HCT116 (cell line): Measurements from ENCODE around the gene TGOLN2. TPM values are rescaled to one million over a fixed set of nuclear protein-coding genes. Genes with fewer than 3 reads are reported as not detected.

Experiments
- ATAC-seq: fragments of 200-7000 bp; cut with Tn5 transposase; 2 replicates; pipeline ENCODE4 v1.9.1; 2020; ENCODE audit warnings: mild to moderate bottlenecking, moderate library complexity
- BruUV-seq: library from RNA; stranded (reverse); fragments of 400-500 nt; replicated peaks from 2 replicates; lab custom pipeline; 2021; lab: Mats Ljungman, UMichigan
- CTCF ChIA-PET: fragments of 300-600 bp; sonication (Branson Sonifier 250); formaldehyde crosslinking; loops from one replicate; lab custom pipeline; 2021; ENCODE audit warnings: antibody characterized with exemption; lab: Charles Lee
- POLR2A ChIA-PET: fragments of 300-600, 350-600 bp; sonication (Branson Sonifier 250); formaldehyde crosslinking; loops from one replicate; lab custom pipeline; 2021; ENCODE audit warnings: antibody characterized with exemption; lab: Charles Lee
- RAD21 ChIA-PET, 2 experiments: fragments of 300-600 bp; sonication (Branson Sonifier 250); formaldehyde crosslinking; loops; one replicate each; lab custom pipeline; 2023; ENCODE audit warnings: low total read pairs in 2 of 2; ENCODE audit not compliant: uncharacterized antibody in 2 of 2, unreplicated experiment in 2 of 2, low non-redundant PET in 1 of 2; lab: Charles Lee
- DNase-seq: peaks from one replicate; pipeline ENCODE4 v3.0.0-alpha.2; 2010; ENCODE audit warnings: low read depth, low spot score
- H2AFZ ChIP-seq: fragments of 200-600 bp; shearing (Covaris generic), sonication (generic); 2 replicates; pipeline ENCODE4 v1.6.1; 2017; ENCODE audit warnings: low read depth, mixed run types, mixed read lengths, antibody characterized with exemption, low read length; ENCODE audit not compliant: poor library complexity, severe bottlenecking
- H3K27ac ChIP-seq: 2 replicates; pipeline ENCODE4 v1.5.1; 2012; ENCODE audit warnings: low read depth, low read length
- H3K27me3 ChIP-seq: fragments of 200-600 bp; sonication (generic); 2 replicates; pipeline ENCODE4 v1.6.1; 2016; ENCODE audit warnings: mixed run types, low read length, mixed read lengths; ENCODE audit not compliant: insufficient read depth
- H3K36me3 ChIP-seq, 2 experiments: fragments of 200-500 bp in 1 of 2; fragments of 200-600 bp in 1 of 2; sonication (Bioruptor generic) in 1 of 2; sonication (generic) in 1 of 2; 2 replicates each; pipeline versions ENCODE4 v1.5.1 to v1.6.1; 2014 to 2016; ENCODE audit warnings: low read length in 2 of 2, inconsistent platforms in 1 of 2, mixed read lengths in 1 of 2, mixed run types in 1 of 2; ENCODE audit not compliant: insufficient read depth in 2 of 2, control insufficient read depth in 1 of 2
- H3K4me1 ChIP-seq, 2 experiments: fragments of 200-600 bp in 1 of 2; sonication (generic) in 1 of 2; 2 replicates each; pipeline versions ENCODE4 v1.5.1 to v1.6.1; 2012 to 2017; ENCODE audit warnings: low read length in 2 of 2, inconsistent platforms in 1 of 2, mild to moderate bottlenecking in 1 of 2, mixed read lengths in 1 of 2, mixed run types in 1 of 2, moderate library complexity in 1 of 2; ENCODE audit not compliant: insufficient read depth in 2 of 2, control insufficient read depth in 1 of 2
- H3K4me2 ChIP-seq: fragments of 200-600 bp; sonication (generic); 2 replicates; pipeline ENCODE4 v1.6.1; 2017; ENCODE audit warnings: mixed run types, low read length, mixed read lengths
- H3K4me3 ChIP-seq, 2 experiments: fragments of 200-600 bp in 1 of 2; sonication (generic) in 1 of 2; replicated peaks in 1 of 2; 2 replicates each; pipeline ENCODE4 v1.5.1; 2011 to 2016; ENCODE audit warnings: low read length in 2 of 2, control low read depth in 1 of 2, low read depth in 1 of 2, mild to moderate bottlenecking in 1 of 2, mixed read lengths in 1 of 2, mixed run types in 1 of 2
- H3K79me2 ChIP-seq: fragments of 200-600 bp; sonication (generic); 2 replicates; pipeline ENCODE4 v1.6.1; 2017; ENCODE audit warnings: mild to moderate bottlenecking, mixed run types, low read length, moderate library complexity, mixed read lengths; ENCODE audit not compliant: insufficient read depth
- H3K9ac ChIP-seq: fragments of 200-600 bp; sonication (generic); 2 replicates; pipeline ENCODE4 v1.6.1; 2016; ENCODE audit warnings: low read length, mixed read lengths
- H3K9me2 ChIP-seq: fragments of 200-600 bp; sonication (generic), shearing (Covaris generic); 2 replicates; pipeline ENCODE4 v1.6.1; 2017; ENCODE audit warnings: mixed run types, mild to moderate bottlenecking, moderate library complexity; ENCODE audit not compliant: insufficient read depth
- H3K9me3 ChIP-seq, 2 experiments: fragments of 200-500 bp in 1 of 2; fragments of 200-600 bp in 1 of 2; sonication (Bioruptor generic) in 1 of 2; sonication (generic) in 1 of 2; 2 replicates each; pipeline ENCODE4 v1.6.1; 2014 to 2017; ENCODE audit warnings: low read length in 2 of 2, mixed read lengths in 2 of 2, inconsistent platforms in 1 of 2, low read depth in 1 of 2, mild to moderate bottlenecking in 1 of 2, mixed run types in 1 of 2, moderate library complexity in 1 of 2; ENCODE audit not compliant: control insufficient read depth in 1 of 2, insufficient read depth in 1 of 2
- H4K20me1 ChIP-seq: fragments of 200-600 bp; sonication (generic), shearing (Covaris generic); 2 replicates; pipeline ENCODE4 v1.6.1; 2017; ENCODE audit warnings: mixed run types, mild to moderate bottlenecking, moderate library complexity; ENCODE audit not compliant: insufficient read depth
- CBX3 ChIP-seq: IDR thresholded peaks from 2 replicates; pipeline ENCODE4 v1.6.1; 2012; ENCODE audit warnings: low read depth
- CEBPB ChIP-seq: IDR thresholded peaks from 2 replicates; pipeline ENCODE4 v1.6.1; 2012; ENCODE audit warnings: low read depth
- FOSL1 ChIP-seq: IDR thresholded peaks from 2 replicates; pipeline ENCODE4 v1.6.1; 2012; ENCODE audit warnings: low read depth
- JUND ChIP-seq: IDR thresholded peaks from 2 replicates; pipeline ENCODE4 v1.6.1; 2012
- RAD21 ChIP-seq: IDR thresholded peaks from 2 replicates; pipeline ENCODE4 v1.6.1; 2012; ENCODE audit warnings: low read depth, mild to moderate bottlenecking
- REST ChIP-seq: IDR thresholded peaks from 2 replicates; pipeline ENCODE4 v1.6.1; 2012; ENCODE audit warnings: low read depth
- SIN3A ChIP-seq: IDR thresholded peaks from 2 replicates; pipeline ENCODE4 v1.6.1; 2012; ENCODE audit warnings: low read depth
- ZNF274 ChIP-seq: fragments of 200-500 bp; sonication (Bioruptor generic); IDR thresholded peaks from 2 replicates; pipeline ENCODE4 v1.6.1; 2014; ENCODE audit warnings: mild to moderate bottlenecking, low read depth, low read length, inconsistent platforms
- intact Hi-C: fragments of 100-400 bp; cut with micrococcal nuclease; formaldehyde crosslinking; loops from 2 replicates; pipeline ENCODE4 v1.10.0; 2022
- total RNA-seq: library from RNA; stranded (reverse); gene quantifications from one replicate; pipeline ENCODE4 v1.2.1, GENCODE V29; 2021; ENCODE audit not compliant: unreplicated experiment

TGOLN2 gene
- total RNA-seq, 1 experiment from 2014 or later = 43.2 TPM

DNA sequence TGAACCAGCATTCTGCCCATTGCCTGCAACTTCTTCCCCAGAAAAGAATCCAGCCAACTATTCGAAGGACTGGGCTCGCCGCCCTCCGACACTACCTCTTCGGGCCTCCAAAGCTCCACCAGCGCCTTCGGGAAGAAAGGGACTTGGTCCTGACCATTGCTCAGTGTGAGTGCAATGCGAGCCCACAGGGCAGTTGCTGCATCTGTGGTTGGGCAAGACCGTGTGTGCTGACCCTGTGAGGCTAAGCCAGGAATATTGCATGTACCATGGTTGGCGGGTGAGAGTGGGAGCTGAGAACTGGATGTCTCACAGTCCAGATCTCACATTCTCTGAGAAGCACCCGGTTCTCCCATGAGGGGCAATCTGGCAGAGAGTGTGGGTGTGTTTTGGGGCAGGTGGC is 43.3 kb upstream of the TGOLN2 start:
- H2AFZ ChIP-seq = no peak overlapping the region
- no peak for ATAC-seq
- ChIA-PET RAD21 (no interaction called here), POLR2A (no interaction called here), CTCF (no interaction called here)
- DNase-seq = no peak
- no peaks in the 10 kb centered on the region for H4K20me1 ChIP-seq
- no peak overlapping the region for H3K27ac ChIP-seq
- H3K9ac ChIP-seq = no peak overlapping the region
- no peak overlapping the region for H3K4me2 ChIP-seq
- H3K4me3 ChIP-seq = no peak overlapping the region
- no peaks in the 10 kb centered on the region for H3K9me3 ChIP-seq
- no peaks in the 10 kb centered on the region for H3K79me2 ChIP-seq
- H3K9me2 ChIP-seq = no peaks in the 10 kb centered on the region
- intact Hi-C loops = no loop called here
- no TSS peak for BruUV-seq
- no peaks in the 10 kb centered on the region for H3K36me3 ChIP-seq
- H3K27me3 ChIP-seq = no peaks in the 10 kb centered on the region
- TF ChIP-seq SIN3A = no peak
- TF ChIP-seq ZNF274 = no peak
- no peaks in the 10 kb centered on the region for H3K4me1 ChIP-seq

DNA sequence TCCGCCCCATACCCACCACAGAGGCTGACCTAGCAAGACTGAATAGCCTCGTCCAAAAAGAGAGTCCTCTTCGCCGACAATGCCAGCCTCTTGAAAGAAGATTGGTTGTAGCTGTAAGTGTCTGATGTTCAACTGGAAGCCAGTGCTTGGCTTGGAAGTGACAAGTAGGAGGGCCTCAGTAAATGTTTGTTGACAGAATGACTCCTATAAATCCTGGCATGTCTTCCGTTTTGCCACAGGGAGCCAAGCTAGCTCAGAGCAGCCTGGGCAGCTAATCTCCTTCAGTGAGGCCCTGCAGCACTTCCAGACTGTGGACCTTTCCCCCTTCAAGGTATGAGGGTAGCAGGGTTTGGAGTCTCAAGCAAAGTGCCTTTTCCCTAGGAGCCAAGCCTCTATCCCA is 41.7 kb upstream of the TGOLN2 start:
- BruUV-seq = no TSS peak
- CTCF ChIA-PET = no interaction called here
- H2AFZ ChIP-seq = no peak overlapping the region
- no peaks in the 10 kb centered on the region for H4K20me1 ChIP-seq
- H3K36me3 ChIP-seq = no peaks in the 10 kb centered on the region
- H3K4me1 ChIP-seq = no peaks in the 10 kb centered on the region
- POLR2A ChIA-PET = interaction anchor here (0.9 to 1.1 kb wide), 2 partner anchors 15 kb away, joined by 3 read pairs; partner anchors contain the start of genes ELMOD3 and RETSAT
- H3K27ac ChIP-seq = no peak overlapping the region
- no peaks in the 10 kb centered on the region for H3K79me2 ChIP-seq
- no peak for DNase-seq
- H3K9me2 ChIP-seq = no peaks in the 10 kb centered on the region
- TF ChIP-seq SIN3A (no peak), JUND (no peak), CEBPB (no peak), REST (no peak), RAD21 (no peak), ZNF274 (no peak), FOSL1 (no peak), CBX3 (no peak)
- TF ChIP-seq, all 23 proteins: peak for 0
- ATAC-seq = no peak
- Histone ChIP-seq H3K9ac (no peak overlapping the region), H3K4me2 (no peak overlapping the region), H3K27me3 (no peaks in the 10 kb centered on the region), H3K9me3 (no peaks in the 10 kb centered on the region), H3K4me3 (no peak overlapping the region)
- RAD21 ChIA-PET = no interaction called here
- intact Hi-C loops = no loop called here
